ENCODE results near the gene PRR7.

PRR7 gene

GRCh38 chr5:177438468-177438867 lies 8.1 kb upstream of the PRR7 start:
- DNase-seq, result no peak

GRCh38 chr5:177439518-177440053 lies 7.0 kb upstream of the PRR7 start:
- DNase-seq, result no peak

- DNase-seq, result no peak
Observed at GRCh38 chr5:177440211-177440989, 6.2 kb upstream of the PRR7 start.

DNA sequence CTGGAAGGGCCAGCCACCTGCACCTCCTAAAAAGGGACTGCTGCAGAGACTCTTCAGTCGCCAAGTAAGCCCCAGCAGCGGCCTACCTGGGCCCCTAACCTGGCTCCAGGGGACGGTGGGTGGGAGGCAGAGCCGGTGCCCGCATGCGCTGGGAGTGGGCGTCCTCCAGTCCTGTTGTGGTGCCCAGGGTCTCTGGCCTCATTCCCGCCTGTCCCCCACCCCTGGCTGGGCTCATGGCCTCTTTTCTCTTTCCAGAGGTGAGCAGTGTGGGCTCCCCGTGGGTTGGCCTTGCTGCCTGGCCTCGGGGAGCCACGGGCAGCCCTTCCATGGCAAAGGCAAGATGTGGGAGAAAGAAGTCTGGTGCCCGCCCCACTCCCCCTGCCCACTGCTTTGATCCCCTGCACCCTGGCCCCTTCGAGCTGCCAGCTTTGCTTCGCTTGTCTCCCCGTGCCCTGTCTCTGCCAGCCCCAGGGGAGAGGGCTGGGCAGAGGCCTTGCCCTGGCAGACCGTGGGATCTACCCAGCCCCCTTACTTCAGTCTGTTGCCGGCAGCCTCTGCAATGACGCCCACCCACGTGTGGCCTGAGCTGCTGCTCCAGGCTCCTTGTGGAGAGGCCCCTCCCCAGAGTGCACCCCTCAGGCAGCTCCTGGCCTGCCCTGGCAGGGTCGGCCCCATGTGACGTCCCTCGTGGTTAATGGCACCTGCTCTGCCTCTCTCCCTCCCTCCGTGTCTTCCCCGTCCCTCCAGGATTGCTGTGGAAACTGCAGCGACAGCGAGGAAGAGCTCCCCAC lies 5.4 kb upstream of the PRR7 start:
- DNase-seq, result no peak

DNA sequence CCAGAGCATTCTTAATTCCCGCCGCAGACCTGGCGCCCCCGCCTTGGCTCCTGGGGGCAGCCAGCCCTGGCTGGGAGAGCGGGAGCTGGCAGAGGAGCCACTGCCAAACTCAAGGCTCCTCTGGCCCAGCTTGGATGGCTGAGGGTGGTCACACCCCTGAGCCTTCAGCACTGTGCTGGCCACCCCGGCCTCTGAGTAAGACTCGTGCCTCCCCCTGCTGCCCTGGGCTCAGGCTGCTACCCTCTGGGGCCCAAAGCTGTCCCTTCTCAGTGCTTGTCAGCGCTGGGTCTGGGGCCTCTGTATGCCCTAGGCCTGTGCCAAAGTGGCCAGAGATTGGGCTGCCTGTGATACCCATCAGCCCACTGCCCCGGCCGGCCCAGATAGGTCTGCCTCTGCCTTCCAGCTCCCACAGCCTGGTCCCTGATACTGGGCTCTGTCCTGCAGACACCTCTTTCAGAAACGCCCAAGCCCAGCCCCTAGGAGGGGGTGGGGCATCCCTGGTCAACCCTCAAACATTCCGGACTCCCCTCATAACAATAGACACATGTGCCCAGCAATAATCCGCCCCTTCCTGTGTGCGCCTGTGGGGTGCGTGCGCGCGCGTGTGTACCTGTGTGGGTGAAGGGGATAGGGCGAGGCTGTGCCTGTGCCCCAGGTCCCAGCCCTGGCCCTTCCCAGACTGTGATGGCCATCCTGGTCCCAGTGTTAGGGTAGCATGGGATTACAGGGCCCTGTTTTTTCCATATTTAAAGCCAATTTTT lies 4.4 kb upstream of the PRR7 start:
- no peak for DNase-seq

DNA sequence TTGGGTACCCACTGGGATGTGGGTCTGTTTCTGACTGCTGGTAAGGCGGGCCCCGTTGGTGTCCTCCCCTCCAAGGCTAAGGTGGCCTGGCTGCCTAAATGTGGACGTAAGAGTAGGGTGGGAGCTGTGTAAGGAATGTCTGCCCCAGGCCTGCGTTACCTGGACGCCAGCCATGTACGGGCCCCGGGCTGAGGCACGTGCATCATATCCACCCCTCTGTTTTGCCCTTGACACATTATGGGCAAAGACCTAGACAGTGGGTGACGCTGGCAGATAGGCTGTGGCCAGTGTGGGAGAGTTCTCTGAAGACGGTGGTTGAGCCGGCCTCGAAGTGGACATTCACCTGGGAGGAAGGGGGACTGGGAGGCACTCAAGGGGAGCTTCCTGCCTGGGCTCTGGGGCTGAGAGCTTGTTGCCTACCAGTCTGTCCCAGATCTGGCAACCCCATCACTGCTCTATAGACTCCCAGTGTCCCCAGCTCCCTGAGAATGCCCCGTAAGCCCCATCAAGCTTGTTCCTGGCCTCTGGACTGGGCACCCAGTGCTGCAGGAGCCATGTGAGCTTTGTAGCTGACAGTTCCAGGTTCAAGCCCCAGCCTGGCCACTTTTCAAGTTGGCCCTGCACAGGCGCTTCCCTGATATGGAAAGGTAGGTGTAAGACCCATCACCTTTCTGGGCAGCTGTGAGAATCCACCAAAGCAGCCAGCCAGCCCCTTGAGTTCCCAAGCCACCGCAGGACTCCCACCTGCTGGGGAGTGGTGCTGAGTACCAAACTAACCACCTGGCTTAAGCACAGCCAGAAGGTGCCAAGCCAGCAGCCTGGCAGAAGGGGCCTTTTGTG lies 3.2 kb upstream of the PRR7 start:
- DNase-seq, result no peak

- no peak for DNase-seq
Observed at GRCh38 chr5:177444106-177445051, 2.2 kb upstream of the PRR7 start.

GRCh38 chr5:177445052-177445916 lies 1.3 kb upstream of the PRR7 start:
- DNase-seq, result no peak

DNA sequence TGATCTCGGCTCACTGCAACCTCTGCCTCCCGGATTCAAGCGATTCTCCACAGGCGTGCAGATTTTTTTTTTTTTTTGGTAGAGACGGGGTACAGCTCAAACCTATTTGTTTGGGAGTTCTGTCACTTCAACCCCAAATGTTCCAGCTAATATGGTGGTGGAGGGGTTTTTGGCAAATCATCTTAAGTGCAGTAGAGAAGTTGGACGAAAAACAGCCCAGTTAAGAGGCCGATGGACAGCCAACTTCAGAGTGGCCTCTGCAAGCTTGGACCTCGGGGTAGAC lies 756 bp upstream of the PRR7 start:
- no peak for DNase-seq

DNA sequence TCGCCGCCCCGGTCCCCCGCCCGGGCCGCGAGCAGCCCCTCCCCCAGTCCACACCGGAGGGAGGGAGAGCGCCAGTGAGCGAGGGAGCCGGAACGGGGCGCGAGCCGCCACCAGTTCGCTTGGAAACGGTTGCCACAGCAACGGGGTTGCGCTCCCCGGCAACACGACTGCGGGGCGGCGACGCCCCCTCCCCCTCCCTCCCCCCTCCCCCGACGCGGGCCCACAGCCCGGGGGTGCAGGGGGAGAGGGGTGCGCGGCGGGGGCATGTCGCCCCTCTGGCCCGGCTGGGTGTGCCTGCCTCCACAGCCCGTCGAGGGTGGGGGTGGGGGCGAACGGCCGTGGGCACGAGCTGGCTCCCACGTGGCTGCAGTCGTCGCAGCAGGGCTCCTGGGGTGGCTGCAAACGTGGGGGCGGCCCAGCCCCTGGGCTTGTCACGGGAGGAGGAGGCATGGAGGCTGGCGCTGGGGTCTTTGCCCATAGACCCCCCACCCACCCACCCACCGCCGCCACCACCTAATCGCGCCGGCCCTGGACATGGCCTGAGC lies 524 bp downstream of the PRR7 start:
- DNase-seq, result peak; percentile 37

DNA sequence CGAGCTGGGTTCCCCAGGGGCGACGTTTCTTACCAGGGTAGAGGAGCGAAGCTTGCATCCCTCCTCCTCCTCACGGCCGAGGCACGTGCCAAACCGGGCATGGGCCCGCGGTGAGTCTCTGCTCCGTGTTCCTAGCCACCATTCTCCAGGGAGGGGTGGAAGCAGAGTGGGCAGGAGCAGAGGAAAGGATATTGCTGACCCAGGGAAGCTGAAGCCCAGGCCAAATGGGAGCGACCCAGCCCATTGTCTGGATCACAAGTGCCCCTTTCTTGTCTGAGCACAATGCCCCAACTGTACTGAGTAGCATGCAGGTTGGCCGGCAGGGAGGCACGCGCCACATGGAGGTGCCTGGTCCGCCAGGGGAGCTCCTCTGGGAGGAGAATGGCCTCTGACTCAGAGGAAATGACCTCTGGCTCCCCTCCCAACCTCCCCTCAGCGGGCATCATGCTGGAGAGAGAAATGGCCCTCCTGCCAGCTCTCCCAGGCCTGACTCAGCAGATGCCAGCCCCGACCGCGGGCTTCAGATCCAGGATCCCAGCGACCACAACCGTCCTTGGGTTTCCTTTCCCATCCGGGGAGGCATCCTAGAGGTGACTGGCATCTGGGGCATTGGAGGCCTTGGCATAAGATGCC lies 1.1 kb downstream of the PRR7 start:
- DNase-seq, result peak; percentile 15

DNA sequence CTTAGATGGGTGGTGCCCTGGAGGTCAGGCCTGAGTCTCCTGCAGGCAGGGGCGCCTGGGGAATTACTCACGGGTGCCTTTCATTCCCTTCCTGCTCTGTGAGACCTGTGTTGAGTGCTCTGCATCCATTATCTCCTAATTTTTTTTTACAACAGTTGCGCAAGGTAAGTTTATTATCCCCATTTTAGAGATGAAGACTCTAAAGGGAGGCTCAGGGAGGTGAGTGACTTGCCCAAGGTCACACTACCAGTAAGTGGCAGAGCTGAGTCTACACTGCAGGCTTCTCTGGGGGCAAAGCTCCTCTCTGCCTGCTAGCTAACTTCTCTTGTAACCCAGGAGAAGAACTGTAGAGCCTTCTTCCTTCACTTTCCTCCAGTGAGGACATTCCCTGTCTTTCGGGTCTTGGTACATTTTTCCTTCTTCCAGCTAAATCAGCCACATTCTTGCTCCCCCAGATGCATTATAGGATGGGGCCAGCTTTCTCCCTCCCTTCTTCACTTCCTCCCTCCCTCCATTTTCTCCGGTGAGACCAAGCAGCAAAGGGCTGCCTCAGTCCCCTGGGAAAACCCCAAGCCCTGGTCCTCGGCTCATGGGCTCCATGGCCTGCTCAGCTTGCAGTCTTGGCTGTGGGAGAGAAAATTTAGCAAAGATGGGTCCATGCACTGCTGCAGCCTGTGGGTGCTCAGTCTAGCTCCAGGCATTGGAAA lies 1.8 kb downstream of the PRR7 start:
- DNase-seq, result no peak

GRCh38 chr5:177449140-177450061 lies 2.8 kb downstream of the PRR7 start:
- no peak for DNase-seq

- DNase-seq, result no peak
Observed at GRCh38 chr5:177450667-177451424, 4.2 kb downstream of the PRR7 start.

DNA sequence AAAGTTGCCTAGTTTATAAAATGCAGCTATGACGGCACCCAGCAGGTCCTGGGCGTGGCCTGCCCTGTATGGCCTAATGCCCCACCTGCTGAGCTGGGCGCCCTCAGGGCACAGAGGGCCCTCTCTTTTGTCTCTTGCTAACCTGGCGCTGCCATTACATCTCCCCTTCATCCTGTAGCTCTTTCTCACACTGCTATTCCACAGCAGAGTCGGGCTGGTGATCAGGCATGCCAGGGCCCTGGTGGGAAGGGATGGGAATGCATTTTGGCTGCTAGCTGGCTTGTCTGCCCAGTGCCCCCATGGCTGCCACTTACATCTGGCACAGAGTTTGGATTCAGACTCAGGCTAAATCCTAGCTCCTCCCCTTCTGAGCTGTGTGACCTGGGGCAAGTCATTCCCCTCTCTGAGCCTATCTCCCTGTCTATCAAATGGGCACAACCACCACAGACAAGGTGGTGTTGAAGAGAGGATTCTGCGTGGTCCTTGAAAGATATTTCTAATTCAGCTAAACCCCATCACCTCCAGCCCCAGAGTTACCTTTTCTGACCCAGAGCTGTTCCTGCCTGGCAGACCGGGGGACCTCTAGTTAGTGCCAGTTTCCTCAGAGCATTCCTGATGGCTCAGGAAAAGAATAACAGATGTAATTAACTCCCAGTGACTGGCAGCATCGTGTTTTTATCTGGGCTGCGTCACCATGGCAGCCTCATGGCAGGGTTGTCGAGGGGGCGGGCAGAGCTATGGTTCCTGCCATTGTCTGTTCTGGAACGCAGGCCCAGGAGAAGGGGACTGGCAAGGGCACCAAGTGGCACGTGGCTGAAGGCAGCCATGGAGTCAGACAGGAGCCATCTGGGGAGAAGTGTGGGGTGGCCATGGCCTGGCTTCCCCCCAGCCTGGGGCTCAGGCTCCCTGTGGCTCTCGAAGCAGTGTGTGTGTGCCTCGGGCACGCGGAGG lies 6.3 kb downstream of the PRR7 start:
- peak; percentile 11 for DNase-seq

All from NCI-H446 treated with DMSO at 0.1 percent for 48 hours (cell line).